MM.1S (cell line): ENCODE results near the gene SAFB.

Experiments
- DNase-seq: peaks from one replicate; pipeline ENCODE4 v3.0.0-alpha.2; 2015
- H2AFZ ChIP-seq: fragments of 300-600 bp; sonication (generic); 2 replicates; pipeline ENCODE4 v1.6.0; 2016; ENCODE audit warnings: antibody characterized with exemption, low read length
- H3F3A ChIP-seq: fragments of 300-600 bp; sonication (generic); 2 replicates; pipeline ENCODE4 v1.6.1; 2016; ENCODE audit warnings: mild to moderate bottlenecking, antibody characterized with exemption, low read length, moderate library complexity, mixed read lengths; ENCODE audit not compliant: insufficient read depth
- H3K27ac ChIP-seq: fragments of 300-600 bp; sonication (generic); 2 replicates; pipeline ENCODE4 v1.5.1; 2016; ENCODE audit warnings: mild to moderate bottlenecking, low read length
- H3K27me3 ChIP-seq: fragments of 300-600 bp; sonication (generic); replicated peaks from 2 replicates; pipeline ENCODE4 v1.6.0; 2016; ENCODE audit warnings: low read length; ENCODE audit not compliant: insufficient read depth
- H3K36me3 ChIP-seq: fragments of 300-600 bp; sonication (generic); replicated peaks from 2 replicates; pipeline ENCODE4 v1.6.1; 2016; ENCODE audit warnings: mild to moderate bottlenecking, low read length, mixed read lengths; ENCODE audit not compliant: insufficient read depth
- H3K4me1 ChIP-seq: fragments of 300-600 bp; sonication (generic); 2 replicates; pipeline ENCODE4 v1.6.1; 2016; ENCODE audit warnings: low read length, mixed read lengths
- H3K4me2 ChIP-seq: fragments of 300-600 bp; sonication (generic); 2 replicates; pipeline ENCODE4 v1.6.0; 2016; ENCODE audit warnings: low read depth, low read length
- H3K4me3 ChIP-seq: fragments of 300-600 bp; sonication (generic); 2 replicates; pipeline ENCODE4 v1.5.1; 2016; ENCODE audit warnings: low read length, mixed read lengths
- H3K79me2 ChIP-seq: fragments of 300-600 bp; sonication (generic); 2 replicates; pipeline ENCODE4 v1.6.1; 2016; ENCODE audit warnings: mixed run types, low read length, mixed read lengths
- H3K9ac ChIP-seq: fragments of 300-600 bp; sonication (generic); 2 replicates; pipeline ENCODE4 v1.6.1; 2016; ENCODE audit warnings: low read length, mixed read lengths
- H3K9me2 ChIP-seq: fragments of 300-600 bp; sonication (generic); replicated peaks from 2 replicates; pipeline ENCODE4 v1.6.1; 2016; ENCODE audit warnings: mild to moderate bottlenecking, low read length, mixed read lengths; ENCODE audit not compliant: insufficient read depth
- H3K9me3 ChIP-seq: fragments of 300-600 bp; sonication (generic); replicated peaks from 2 replicates; pipeline ENCODE4 v1.6.1; 2016; ENCODE audit warnings: mild to moderate bottlenecking, low read length, mixed read lengths; ENCODE audit not compliant: insufficient read depth
- H4K20me1 ChIP-seq: fragments of 300-600 bp; sonication (generic); 2 replicates; pipeline ENCODE4 v1.6.1; 2016; ENCODE audit warnings: mild to moderate bottlenecking, low read length, moderate library complexity, mixed read lengths; ENCODE audit not compliant: insufficient read depth
- EZH2 ChIP-seq: fragments of 300-600 bp; sonication (generic); optimal IDR thresholded peaks from 2 replicates; pipeline ENCODE3; 2017; ENCODE audit warnings: low read depth, mild to moderate bottlenecking, antibody characterized with exemption, low read length, mixed read lengths
- EZH2phosphoT487 ChIP-seq: fragments of 300-600 bp; sonication (generic); IDR thresholded peaks from 2 replicates; pipeline ENCODE4 v1.6.1; 2018; ENCODE audit warnings: antibody characterized with exemption, low read length
- TF ChIP-seq, protein P1 (sequence below): fragments of 300-600 bp; sonication (generic); IDR thresholded peaks from 2 replicates; pipeline ENCODE4 v1.5.1; 2016; ENCODE audit warnings: antibody characterized with exemption, low read length, mixed read lengths

Gene SAFB

DNA sequence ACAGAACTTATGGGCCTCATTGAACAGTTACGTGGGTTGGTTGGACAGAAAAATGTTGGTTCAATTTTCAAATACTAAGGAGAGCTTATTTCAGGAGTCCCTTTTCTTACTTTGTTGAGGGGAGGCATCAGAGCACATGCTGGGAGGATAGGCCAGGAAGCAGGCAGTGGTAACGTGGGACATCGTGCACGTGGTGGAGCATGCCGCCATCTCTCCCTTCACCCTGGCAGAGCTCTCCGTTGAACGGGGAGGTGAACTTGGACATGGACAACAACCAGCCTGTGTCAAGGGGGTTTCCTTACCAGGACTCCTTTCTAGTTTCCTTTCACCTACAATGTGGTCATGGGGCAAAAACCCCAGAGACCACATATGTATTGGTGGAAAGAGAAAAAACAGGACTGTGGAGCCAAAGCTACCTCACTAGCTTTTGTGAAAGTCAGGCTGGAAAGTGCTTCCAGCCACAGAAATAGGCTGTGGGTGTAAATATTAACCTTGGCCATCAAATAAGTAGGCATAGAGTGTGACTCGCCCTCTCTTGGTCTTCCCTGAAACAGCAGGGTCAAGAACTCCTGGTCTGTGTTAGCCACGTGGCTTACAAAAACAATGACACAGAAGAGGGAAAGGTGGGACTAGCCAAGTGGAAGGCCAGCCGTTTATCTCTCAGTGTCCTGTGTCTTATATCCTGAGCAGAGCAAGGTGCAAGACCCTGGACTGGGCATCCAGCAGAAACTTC lies 43.1 kb downstream of the SAFB start:
- H3K9ac ChIP-seq = no peak overlapping the region
- peaks cover 3% of the 10 kb centered on the region; the same call in 1 of the 2 replicates for H3F3A ChIP-seq
- no peak for DNase-seq
- no peak overlapping the region for H3K4me3 ChIP-seq
- no peaks in the 10 kb centered on the region for H3K9me2 ChIP-seq
- TF ChIP-seq, protein P1, sequence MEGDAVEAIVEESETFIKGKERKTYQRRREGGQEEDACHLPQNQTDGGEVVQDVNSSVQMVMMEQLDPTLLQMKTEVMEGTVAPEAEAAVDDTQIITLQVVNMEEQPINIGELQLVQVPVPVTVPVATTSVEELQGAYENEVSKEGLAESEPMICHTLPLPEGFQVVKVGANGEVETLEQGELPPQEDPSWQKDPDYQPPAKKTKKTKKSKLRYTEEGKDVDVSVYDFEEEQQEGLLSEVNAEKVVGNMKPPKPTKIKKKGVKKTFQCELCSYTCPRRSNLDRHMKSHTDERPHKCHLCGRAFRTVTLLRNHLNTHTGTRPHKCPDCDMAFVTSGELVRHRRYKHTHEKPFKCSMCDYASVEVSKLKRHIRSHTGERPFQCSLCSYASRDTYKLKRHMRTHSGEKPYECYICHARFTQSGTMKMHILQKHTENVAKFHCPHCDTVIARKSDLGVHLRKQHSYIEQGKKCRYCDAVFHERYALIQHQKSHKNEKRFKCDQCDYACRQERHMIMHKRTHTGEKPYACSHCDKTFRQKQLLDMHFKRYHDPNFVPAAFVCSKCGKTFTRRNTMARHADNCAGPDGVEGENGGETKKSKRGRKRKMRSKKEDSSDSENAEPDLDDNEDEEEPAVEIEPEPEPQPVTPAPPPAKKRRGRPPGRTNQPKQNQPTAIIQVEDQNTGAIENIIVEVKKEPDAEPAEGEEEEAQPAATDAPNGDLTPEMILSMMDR = no peak
- no peak for TF ChIP-seq EZH2
- TF ChIP-seq EZH2phosphoT487 = no peak
- no peak overlapping the region for H3K27ac ChIP-seq
- H4K20me1 ChIP-seq = no peaks in the 10 kb centered on the region
- no peaks in the 10 kb centered on the region for H3K27me3 ChIP-seq
- H3K79me2 ChIP-seq = peaks cover 22% of the 10 kb centered on the region
- no peak overlapping the region for H2AFZ ChIP-seq
- H3K36me3 ChIP-seq = peaks cover 35% of the 10 kb centered on the region
- no peaks in the 10 kb centered on the region for H3K9me3 ChIP-seq
- no peaks in the 10 kb centered on the region for H3K4me1 ChIP-seq
- H3K4me2 ChIP-seq = no peak overlapping the region

DNA sequence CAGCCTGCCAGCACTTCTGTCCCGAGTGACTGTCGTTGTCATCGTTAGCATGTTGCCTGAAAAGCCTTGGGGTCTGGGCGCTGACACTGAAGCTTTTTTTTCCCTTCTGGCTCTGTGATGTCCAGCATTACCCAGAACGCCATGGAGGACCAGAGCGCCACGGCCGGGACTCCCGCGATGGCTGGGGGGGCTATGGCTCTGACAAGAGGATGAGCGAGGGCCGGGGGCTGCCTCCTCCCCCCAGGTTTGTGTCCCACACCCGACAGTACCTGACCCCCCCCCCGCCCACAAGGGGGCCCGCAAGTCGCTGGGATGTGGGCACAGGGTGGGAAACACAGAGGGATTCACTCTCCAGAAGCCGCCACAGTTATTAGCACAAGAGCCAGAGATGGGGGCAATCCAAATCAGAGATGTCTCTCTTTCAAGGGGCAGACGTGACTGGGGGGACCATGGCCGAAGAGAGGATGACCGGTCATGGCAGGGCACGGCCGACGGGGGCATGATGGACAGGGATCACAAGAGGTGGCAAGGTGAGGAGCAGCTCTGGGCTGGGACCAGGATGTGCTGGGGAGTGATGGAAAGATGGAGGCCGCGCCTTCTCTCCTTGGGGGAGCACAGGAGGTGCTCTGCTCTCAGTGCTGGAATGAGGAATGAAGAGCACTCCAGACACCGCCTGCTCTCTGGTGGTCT lies 44.2 kb downstream of the SAFB start:
- Histone ChIP-seq H3K79me2 (peaks cover 16% of the 10 kb centered on the region), H3K4me1 (no peaks in the 10 kb centered on the region), H3K27me3 (no peaks in the 10 kb centered on the region), H3K36me3 (peaks cover 29% of the 10 kb centered on the region), H3K9ac (no peak overlapping the region), H3F3A (peaks cover 3% of the 10 kb centered on the region; the same call in 1 of the 2 replicates), H3K27ac (no peak overlapping the region), H3K4me2 (no peak overlapping the region), H2AFZ (no peak overlapping the region), H3K9me2 (no peaks in the 10 kb centered on the region), H4K20me1 (no peaks in the 10 kb centered on the region), H3K4me3 (no peak overlapping the region), H3K9me3 (no peaks in the 10 kb centered on the region)
- DNase-seq = no peak
- TF ChIP-seq EZH2 (no peak), EZH2phosphoT487 (no peak)
- TF ChIP-seq, protein P1 = no peak

DNA sequence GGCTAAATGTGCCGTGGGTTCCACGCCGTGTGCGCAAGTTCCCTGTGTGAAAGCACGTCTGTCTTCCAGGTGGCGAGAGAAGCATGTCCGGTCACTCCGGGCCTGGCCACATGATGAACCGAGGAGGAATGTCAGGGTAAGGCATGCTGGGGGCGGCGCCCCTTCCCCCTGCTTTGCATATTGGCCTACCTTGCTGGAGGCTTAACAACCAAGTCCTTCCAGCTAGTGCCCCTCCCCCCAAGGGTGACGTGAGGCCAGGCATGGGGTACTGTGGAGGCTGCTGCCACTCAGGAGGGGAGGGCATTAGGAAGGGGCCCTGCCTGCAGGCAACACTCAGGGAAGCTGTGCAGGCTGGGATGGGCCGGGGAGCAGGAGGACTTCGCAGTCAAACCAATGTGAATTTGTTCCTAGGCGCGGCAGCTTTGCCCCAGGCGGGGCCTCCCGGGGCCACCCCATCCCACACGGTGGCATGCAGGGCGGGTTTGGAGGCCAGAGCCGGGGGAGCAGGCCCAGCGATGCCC lies 44.9 kb downstream of the SAFB start:
- Histone ChIP-seq H3K36me3 (peaks cover 29% of the 10 kb centered on the region), H3K4me2 (no peak overlapping the region), H3K9ac (no peak overlapping the region), H3K27ac (no peak overlapping the region), H3K4me3 (no peak overlapping the region), H2AFZ (no peak overlapping the region), H3K4me1 (no peaks in the 10 kb centered on the region), H3K27me3 (no peaks in the 10 kb centered on the region), H3K9me3 (no peaks in the 10 kb centered on the region), H3K79me2 (peaks cover 16% of the 10 kb centered on the region), H3F3A (peaks cover 3% of the 10 kb centered on the region; the same call in 1 of the 2 replicates), H4K20me1 (no peaks in the 10 kb centered on the region), H3K9me2 (no peaks in the 10 kb centered on the region)
- DNase-seq = no peak
- TF ChIP-seq EZH2phosphoT487 = no peak
- TF ChIP-seq EZH2 = no peak
- TF ChIP-seq, protein P1 = no peak
